IPS DF 4.7 (cell line): ENCODE results near the gene SLCO3A1.

Experiments used
- DNase-seq: peaks from one replicate; pipeline ENCODE4 v3.0.0-alpha.2; 2013; ENCODE audit warnings: low spot score; ENCODE audit errors: extremely low read depth

The SLCO3A1 gene

DNA sequence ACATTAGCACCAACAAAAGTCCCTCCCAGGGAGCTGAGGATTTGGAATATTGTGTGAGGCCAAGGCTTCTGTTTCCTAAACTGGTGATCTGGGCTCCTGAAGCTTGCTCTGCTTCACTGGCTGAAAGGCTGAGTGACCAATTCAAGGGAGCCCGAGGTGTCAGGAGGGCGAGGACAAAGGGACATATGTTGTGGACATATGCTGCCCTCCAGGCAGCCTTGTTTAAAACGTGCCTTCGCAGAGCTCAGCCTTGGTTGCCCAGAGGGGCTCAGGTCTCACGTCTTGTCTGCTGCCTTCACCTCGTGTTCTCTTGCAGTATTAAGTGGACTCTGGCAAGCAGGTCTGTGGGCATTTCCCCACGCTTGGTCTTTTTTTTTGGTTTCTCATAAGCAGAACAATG lies 7.0 kb downstream of the SLCO3A1 start:
- no peak for DNase-seq

DNA sequence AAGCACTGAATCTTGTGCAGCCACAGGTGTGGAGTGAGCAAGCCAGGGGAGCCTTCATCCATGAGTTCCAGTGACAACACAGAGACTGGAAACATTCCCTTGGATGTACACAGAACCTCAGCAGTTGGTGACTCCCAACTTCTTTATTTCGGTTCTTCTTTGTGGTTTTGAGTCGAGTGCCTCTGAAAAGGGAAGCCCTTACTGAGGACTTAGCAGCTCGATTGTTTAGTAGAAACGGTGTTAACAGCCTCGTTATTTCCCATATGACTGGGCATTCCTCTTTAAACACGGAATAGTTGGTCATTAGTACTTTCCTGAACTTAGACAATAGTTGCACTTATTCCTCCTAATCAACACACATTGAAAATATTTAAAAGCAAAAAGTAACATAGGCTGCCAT lies 7.7 kb downstream of the SLCO3A1 start:
- no peak for DNase-seq

DNA sequence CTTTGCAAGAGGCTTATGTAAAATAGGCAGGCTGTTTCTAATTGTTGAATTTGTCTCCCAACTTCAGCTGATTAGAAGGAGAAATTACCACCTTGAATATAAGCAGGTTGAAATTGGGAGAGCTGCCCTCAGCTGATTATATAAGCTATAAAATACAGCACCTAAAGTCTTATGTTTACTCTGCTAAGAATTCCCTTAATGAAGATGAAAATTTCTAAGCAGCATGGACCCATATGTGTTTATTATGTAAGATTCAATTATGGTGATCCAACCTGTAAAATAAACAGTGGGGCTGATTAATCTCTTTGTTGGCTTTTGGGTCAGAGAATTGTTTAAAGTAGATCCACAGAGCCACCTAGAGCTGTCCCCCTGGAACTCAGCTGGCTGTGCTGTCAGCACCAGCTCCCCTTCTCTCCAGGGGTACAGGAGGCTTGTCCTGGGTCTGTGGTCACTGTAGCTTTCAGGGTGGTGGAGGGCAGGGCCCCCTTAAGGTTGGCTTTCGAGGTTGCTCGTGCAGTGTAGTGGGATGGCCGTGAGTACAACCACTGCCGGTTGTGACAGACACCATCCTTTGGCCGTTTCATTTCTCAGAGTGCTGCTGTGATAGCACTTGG lies 9.5 kb downstream of the SLCO3A1 start:
- no peak for DNase-seq

DNA sequence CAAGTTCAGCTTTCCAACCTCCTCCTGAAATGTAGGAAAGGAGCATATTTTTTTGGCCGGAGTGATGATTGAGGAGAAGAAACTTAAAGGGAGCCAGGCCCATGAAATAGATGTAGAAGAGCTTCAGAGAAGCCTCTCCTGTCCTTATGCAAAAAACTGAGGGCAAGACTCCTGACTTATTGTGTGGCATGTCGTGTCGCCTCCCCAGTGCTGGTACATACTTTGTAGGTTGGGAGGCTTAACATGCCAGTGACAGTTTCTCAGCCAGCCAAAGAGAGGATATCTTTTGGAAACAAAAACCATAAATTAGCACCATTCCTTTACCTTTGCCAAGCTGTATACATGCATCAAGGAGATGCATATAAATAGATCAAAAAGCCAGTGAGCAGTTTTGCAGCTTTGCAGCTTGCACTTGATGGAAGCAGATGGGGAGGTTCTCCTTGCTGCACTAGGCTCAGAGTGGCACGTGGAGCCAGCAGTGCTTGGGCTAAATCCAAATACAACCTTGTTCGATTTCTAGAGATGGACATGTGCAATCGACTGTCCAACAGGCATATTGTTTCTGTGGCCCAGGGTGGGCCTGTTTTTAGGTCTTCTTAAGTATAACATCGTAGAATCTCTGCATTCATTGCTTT lies 10.2 kb downstream of the SLCO3A1 start:
- no peak for DNase-seq

DNA sequence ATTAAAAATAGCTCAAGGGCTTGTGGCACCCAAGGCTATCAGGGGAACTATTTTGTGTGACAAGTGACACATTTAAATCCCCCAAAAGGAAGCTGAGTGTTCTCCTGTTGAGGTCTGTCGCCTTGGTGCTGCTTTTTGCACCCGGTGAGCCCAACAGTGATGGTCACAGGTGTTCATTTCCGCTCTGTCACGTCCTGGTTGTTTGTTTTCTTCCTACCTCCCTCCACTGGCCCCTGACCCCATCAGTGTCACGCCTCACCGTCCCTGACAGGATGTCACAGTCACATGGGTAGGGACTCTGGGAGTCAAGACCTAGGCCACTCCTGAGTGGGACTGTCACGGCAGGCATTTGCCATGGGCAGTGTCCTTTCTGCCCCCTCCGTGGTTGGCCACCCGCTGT lies 11.2 kb downstream of the SLCO3A1 start:
- no peak for DNase-seq

DNA sequence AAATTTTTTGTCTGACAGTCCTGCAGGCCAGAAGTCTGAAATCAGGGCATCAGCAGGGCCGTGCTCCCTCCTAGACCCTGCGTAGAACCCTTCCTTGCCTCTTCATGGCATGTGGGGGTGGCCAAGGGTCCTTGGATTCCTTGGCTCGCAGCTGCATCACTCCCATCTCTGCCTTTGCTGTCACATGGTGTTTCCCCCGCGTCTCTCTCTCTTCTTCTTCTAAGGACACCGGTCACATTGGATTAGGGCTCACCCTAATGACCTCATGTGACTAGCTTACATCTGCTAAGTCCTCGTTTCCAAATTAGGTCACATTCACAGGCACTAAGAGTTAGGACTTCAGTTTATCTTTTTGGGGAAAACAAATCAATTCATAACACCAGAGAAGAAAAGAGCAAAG lies 12.0 kb downstream of the SLCO3A1 start:
- DNase-seq = no peak

DNA sequence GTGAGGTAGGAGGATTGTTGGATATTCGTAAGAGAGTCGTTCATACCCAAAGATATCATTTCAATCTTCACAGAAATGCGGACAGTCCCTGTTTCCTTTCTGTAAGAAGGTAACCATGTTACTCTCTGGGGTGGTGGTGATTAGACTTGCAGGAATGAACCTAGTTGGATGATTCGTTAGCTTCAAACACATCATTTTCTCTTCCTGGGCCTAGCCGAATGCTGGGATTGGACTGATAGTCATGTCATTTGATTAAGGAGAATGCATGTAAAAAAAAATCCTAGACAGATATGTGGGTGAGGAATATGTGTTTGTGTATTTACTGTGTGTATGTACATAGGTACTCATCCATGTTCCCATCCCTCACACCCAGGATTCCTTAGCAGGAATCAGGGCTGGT lies 12.4 kb downstream of the SLCO3A1 start:
- no peak for DNase-seq

DNA sequence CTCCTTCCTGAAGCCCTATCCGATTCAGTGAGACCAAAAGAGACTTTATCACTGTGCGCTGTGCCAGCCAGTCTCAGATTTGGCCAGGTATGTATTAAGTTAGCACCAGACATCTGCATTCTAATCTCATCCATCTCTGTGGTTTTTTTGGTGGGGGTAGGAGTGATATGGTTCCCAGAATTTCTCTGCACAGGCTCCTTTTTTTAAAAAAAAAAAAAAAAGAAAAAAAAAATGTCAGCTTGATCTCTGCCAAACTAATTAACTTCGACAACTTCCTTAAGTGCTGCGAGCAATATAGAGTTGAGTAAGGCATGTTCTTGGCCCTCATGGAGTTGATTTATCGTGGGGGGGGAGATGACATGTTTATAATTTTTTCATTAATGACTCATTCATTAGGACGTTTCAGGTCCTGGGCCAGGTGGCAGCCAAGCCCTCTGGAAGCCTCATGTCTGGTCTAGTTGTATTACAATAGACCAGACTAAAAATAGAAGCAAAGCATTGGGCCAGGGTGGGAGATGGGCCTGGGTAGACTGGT lies 12.9 kb downstream of the SLCO3A1 start:
- no peak for DNase-seq

DNA sequence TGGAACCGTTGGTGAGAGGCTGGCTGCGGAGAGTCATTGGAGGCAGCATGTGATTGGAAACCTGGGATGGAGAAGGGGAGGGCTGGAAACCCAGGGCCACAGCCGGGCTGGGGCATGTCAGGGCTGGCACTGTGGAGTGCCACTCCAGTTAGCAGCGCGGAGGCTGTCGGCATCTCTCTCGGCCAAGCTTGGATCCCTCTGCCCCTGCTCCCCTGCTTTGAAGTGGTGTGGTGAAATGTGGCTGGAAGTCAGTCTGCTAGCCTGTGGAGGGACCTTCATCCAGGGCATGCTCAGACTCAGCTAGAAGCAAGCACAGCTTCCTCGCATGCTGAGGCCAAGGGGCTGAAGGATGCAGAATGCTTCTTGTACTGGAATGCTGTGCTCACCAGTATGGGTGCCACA lies 13.5 kb downstream of the SLCO3A1 start:
- no peak for DNase-seq

DNA sequence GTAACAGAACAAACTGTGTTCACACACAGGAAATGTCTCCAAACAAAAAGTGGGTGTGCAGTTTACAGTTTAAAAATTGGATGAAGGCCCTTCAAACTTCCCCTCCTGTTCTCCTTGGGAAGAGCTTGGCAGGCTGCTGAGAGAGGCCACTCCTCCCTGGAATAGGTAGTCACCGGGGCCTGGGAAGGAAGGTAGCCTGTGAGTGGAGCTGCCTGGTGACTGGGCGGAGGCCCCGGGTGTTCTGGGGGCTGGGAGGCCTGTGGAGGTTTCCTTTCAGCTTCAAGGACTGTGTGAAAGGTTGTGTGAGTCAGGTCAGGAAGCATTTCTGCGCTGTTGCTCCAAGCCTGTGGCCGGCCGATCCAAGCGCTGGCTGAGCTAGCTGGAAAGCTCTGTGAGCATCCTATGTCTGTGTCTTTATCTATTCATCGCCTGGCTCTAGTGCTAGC lies 14.1 kb downstream of the SLCO3A1 start:
- DNase-seq = no peak

DNA sequence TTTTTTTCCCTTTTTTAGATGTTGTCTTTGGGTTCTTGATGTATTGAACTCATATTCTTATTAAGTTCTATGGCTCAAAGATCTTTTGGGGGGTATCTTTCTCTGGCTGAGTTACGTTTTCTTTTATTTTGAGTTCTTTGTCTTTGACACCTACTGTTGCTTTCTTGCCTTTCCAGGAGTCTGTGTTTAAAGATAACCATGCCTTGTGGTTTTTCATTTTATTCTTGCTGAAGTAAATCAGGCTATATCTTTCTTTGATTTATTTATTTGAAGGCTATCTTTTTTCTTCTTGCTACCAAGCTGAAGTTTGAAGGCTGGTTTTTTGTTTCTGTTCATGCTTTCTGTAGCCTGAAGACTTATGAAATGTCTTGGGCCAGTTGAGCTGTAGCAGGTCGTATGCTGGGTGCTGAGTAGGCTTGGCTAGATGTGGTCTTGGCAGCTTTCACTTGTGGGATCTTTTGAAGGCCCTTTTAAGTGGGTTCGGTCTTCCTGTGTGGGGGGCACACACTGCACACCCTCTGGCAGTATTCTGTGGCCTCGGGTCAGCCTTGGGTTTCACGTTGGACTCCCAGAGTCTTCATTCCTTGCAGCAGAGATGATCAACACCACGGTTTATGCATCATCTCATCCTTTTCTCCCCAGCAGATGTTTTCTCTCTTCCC lies 17.5 kb downstream of the SLCO3A1 start:
- no peak for DNase-seq

DNA sequence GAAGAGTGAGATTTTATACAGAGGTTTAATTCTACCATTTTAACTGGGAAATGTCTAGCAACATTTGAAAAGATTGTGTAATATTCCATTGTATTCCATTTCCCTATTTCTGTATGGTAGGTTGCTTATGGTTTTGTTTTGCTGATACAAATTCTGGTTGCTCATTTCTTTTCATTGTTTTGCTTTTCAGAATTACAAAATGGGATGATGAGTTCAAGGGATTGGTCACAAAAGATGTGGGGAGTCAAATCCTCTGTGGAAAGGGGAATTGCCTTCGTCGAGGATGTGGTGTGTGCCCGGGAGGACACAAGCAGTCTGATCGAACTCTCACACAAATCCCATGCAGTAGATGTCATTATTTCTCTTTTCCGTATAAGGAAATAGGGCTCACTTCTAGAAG lies 18.3 kb downstream of the SLCO3A1 start:
- DNase-seq = no peak

DNA sequence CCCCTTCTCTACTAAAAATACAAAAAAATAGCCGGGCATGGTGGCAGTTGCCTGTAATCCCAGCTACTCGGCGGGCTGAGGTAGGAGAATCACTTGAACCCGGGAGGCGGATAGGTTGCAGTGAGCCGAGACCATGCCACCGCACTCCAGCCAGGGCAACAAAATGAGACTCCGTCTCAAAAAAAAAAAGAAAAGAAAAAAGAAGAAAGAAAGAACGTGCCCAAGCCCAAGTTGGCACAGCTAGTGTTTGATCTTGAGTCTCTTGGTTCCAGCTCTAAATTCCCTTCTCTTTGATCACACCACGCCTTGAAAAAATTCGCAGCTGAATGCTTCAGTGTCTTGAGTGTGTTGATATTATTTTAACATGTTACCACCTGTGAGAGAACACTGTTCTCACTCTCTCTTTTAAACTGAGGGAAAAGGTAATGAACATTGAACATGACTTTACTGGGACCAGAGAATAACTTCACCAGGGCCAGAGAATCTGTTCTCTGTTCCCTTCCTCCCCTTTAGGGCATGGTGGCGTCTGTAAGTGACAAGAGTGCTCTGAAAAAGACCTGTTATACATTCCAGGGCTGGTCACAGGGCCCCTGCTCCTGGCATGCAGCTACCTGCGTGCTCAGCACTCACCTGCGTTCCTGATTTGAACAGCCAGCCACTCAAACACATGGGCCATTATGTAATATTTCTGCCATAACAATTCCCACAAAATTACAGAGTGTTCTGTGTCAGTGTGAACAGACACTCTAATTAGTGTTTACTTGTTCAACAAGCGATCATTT lies 19.0 kb downstream of the SLCO3A1 start:
- no peak for DNase-seq

DNA sequence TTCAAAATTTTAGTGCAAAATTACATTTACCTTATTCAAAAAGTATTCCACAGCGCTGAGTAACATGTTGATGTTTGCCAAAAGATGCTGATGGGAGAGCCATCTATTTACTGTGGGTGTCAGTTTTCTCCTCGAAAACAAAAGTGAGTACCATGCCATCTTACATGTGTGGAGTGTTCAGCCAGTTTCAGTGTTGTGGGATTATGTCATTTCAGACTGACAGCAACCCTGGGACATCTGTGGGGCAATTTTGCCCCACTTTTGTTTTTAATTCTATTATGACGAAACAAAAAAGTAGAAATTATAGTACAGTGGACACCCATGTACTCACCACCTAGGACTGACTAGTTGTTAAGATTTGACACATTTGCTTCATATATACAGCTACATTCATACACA lies 19.6 kb downstream of the SLCO3A1 start:
- no peak for DNase-seq

DNA sequence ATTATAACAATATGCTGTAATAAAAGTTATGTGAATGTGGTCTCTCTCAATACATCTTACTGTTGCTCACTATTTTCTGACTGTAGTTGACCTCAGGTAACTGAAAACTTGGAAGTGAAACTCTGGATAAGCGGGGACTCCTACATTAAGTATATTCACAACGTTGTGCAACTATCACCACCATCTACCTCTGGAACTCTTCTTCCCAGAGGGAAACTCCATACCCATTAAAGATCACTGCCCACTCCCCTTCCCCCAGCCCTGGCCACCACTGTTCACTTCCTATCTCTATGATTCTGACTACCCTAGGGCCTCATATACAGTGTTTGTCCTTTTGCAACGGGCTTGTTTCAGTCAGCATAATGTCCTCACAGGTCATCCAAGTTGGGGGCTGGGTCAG lies 20.7 kb downstream of the SLCO3A1 start:
- DNase-seq = no peak

DNA sequence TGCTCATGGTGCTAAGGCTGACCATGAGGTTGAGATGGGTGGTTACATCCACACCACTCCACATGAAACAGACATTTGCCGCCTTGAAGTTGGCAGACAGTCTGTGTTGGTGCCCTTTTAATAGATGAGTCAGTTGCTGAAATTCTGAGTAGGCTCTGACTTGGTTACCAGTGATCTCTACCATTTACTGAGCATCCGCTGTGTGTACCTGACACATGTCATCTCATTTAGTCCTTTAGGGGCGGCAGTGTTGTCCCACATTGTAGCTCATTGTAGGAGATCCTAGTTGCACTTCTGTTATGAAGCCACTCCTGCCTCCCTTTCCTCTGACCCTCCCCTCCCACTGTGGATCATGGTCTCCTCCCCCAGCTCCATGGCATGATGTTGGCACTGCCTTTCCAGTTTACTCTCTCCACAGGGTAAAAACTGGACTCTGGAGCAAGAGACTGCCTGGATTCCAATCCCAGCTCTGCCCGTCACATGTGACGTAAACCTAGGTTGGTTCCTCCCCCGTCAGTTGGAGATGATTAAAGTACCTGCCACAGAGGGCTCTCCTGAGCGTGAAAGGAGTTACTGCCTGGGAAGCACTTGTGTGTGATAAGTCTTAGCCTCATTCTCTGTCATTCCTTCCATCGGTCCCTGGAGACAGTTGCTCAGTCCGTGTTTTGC lies 21.6 kb downstream of the SLCO3A1 start:
- no peak for DNase-seq

DNA sequence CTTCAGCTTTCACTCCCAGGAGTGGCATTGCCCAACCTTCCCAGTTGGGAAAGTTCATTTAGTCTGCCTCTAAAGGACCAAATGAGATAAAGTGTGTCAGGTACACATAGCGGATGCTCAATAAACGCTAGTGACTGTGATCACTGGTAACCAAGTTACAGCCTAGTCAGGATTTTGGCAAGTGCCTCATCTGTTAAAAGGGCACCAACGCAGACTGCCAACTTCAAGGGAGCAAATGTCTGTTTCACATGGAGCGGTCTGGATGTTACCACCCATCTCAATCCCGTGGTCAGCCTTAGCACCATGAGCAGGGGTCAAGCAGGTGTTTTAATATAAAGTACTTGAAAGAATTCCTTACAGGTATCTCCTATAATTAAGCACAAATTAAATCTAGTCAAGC lies 22.7 kb downstream of the SLCO3A1 start:
- no peak for DNase-seq

DNA sequence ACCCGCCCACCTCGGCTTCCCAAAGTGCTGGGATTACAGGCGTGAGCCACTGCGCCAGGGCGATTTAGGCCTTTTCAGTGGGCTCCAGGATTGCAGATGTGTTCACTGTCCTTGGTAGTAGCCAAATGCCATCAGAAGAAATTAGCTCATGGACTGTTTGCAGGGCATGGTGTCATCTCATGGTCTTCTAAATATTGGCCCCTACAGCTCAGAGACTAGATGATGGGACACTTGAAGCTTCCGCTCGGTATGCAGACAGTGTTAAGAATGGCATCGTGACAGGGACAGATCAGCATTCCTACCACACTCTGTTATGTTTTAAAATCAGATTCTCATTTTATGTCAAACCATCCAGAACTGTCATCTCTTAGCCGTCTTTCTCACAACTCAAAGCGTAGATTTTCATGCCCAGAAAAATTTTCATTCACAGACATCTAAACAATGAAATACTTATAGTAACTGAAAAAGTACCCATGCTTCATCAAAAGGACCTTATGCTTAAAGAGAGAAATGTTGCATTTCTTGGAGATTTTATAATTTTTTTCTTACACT lies 24.9 kb downstream of the SLCO3A1 start:
- DNase-seq = no peak

DNA sequence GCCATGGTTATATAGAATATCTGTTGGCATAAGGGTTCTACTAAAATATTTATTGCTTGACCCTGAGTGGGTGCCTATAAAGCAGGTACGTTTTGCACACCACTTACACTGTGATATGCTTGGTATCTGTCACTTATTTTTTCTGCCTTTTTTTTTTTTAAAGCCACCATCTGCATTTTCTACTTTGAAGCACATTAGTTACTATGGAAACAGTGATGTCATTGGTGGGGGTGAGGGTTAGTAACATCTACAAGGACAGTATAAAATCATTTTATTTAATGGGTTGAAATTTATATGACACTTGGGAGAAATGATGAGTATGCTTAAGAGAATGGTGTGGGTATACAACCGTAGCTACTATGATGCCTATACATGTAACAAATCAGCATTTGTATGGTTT lies 25.6 kb downstream of the SLCO3A1 start:
- DNase-seq = no peak

DNA sequence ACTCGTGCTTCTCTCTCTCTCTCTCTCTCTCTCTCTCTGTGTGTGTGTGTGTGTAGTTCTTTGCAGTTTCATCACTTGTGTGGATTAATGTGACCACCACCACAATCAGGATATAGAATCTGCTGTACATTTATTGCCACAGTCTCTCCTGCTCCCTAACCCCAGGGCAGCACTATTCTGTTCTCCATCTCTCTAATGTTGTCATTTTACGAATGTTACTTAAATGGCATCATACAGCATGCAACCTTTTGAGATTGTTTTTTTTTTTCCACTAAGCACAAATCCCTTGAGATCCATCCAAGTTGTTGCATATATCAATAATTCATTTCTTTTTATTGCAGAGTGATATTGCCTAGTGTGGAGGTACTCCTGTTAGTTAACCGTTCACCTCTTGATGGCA lies 26.9 kb downstream of the SLCO3A1 start:
- DNase-seq = no peak
